Activated CD8-positive, alpha-beta memory T cell treated with anti-CD3 and anti-CD28 coated beads, Interleukin-2, amount 10 ng/mL, durations not matched to agents 7 days and 5 days (primary cell): Measurements from ENCODE around the gene DHCR7. TPM values are rescaled to one million over a fixed set of nuclear protein-coding genes. Genes with fewer than 3 reads are reported as not detected.

Experiments
- ATAC-seq: fragments of 150-1000 bp; cut with Tn5 transposase; one replicate; pipeline ENCODE4 v1.10.0; 2021; ENCODE audit warnings: moderate library complexity
- CTCF ChIA-PET: fragments of 350-600 bp; sonication (Branson Sonifier 250); formaldehyde crosslinking; loops from one replicate; lab custom pipeline; 2021; ENCODE audit warnings: antibody characterized with exemption; lab: Charles Lee
- DNase-seq: peaks from one replicate; pipeline ENCODE4 v3.0.0-alpha.2; 2020
- H3K27ac Mint-ChIP-seq: one replicate; pipeline ENCODE4 v1.8.0; 2021; ENCODE audit warnings: mild to moderate bottlenecking, mixed read lengths
- H3K27me3 Mint-ChIP-seq: one replicate; pipeline ENCODE4 v1.8.0; 2021; ENCODE audit warnings: mixed read lengths
- H3K36me3 Mint-ChIP-seq: one replicate; pipeline ENCODE4 v1.8.0; 2021; ENCODE audit warnings: mild to moderate bottlenecking, mixed read lengths
- H3K4me1 Mint-ChIP-seq: one replicate; pipeline ENCODE4 v1.8.0; 2021; ENCODE audit warnings: mixed read lengths
- H3K4me3 Mint-ChIP-seq: one replicate; pipeline ENCODE4 v1.8.0; 2021; ENCODE audit warnings: mild to moderate bottlenecking, moderate library complexity, mixed read lengths
- H3K9me3 Mint-ChIP-seq: one replicate; pipeline ENCODE4 v1.8.0; 2022; ENCODE audit warnings: low read depth, mixed read lengths
- total RNA-seq, 2 experiments: library from RNA; stranded (reverse); gene quantifications; one replicate each; pipeline ENCODE4 v1.2.3, GENCODE V29; 2021

The DHCR7 gene
- total RNA-seq, 2 experiments from 2014 or later: 54.7 to 90.5 TPM

GRCh38 chr11:71420455-71421241 lies 27.5 kb downstream of the DHCR7 start:
- Mint-ChIP-seq H3K4me1 (peaks cover 4% of the 10 kb centered on the region), H3K27me3 (no peaks in the 10 kb centered on the region), H3K9me3 (no peaks in the 10 kb centered on the region), H3K4me3 (no peak overlapping the region), H3K36me3 (no peaks in the 10 kb centered on the region), H3K27ac (no peak overlapping the region)
- CTCF ChIA-PET: no interaction called here
- DNase-seq (no peak), ATAC-seq (no peak)

DNA sequence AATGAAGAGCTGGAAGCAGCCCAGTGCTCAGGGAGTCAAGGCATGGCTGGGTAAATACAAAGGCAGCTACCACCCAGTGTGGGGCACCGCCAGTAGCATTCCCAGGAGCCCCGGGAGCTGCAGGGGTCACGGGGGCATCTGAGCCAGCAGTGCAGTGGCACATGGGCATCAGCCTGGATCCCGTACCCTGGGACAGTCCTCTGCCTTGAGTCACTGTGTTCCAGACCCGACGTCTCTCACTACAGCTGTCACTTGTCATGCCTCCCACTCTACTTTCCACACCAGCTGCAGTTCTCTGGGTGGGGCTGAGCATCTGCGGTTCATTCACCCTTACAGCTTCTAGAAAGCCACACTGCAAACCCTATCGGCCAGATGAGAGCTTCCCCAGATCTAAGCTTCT lies 29.6 kb downstream of the DHCR7 start:
- no peak for DNase-seq
- ATAC-seq: no peak
- CTCF ChIA-PET: no interaction called here
- no peaks in the 10 kb centered on the region for H3K36me3 Mint-ChIP-seq
- no peak overlapping the region for H3K27ac Mint-ChIP-seq
- H3K4me3 Mint-ChIP-seq: no peak overlapping the region
- H3K4me1 Mint-ChIP-seq: peaks cover 4% of the 10 kb centered on the region
- no peaks in the 10 kb centered on the region for H3K9me3 Mint-ChIP-seq
- no peaks in the 10 kb centered on the region for H3K27me3 Mint-ChIP-seq

- no peak overlapping the region for H3K4me3 Mint-ChIP-seq
- no peak overlapping the region for H3K27ac Mint-ChIP-seq
- DNase-seq (no peak), ATAC-seq (no peak)
- CTCF ChIA-PET: no interaction called here
- H3K27me3 Mint-ChIP-seq: no peaks in the 10 kb centered on the region
- no peaks in the 10 kb centered on the region for H3K36me3 Mint-ChIP-seq
- no peaks in the 10 kb centered on the region for H3K9me3 Mint-ChIP-seq
- peaks cover 4% of the 10 kb centered on the region for H3K4me1 Mint-ChIP-seq
Observed at GRCh38 chr11:71414645-71415044, 33.5 kb downstream of the DHCR7 start.

DNA sequence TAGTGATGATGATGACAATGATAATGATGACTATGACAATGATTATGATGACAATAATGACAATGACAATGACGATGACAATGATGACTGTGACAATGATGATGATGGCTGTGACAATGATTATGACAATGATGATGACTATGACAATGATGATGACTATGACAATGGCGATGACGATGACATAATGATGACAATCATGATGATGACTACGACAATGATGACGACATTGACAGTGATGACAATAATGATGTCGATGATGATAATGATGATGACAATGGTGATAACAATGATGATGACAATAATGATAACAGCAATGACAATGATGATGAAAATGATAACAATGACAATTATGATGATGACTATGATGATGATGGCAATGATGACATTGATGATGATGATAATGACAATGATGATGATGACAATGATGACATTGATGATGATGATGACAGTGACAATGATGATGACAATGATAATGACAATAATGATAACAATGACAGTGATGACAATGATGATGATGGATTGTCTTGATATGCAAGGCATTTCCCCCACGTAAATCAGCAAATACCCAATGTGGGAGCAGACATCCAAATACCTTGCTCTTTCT lies 37.7 kb downstream of the DHCR7 start:
- Mint-ChIP-seq H3K27me3 (no peaks in the 10 kb centered on the region), H3K36me3 (no peaks in the 10 kb centered on the region), H3K4me3 (no peak overlapping the region), H3K4me1 (no peaks in the 10 kb centered on the region), H3K27ac (no peak overlapping the region), H3K9me3 (no peaks in the 10 kb centered on the region)
- ATAC-seq: no peak
- DNase-seq: no peak
- CTCF ChIA-PET: no interaction called here

- no peaks in the 10 kb centered on the region for H3K36me3 Mint-ChIP-seq
- no peak for ATAC-seq
- DNase-seq: no peak
- H3K27me3 Mint-ChIP-seq: no peaks in the 10 kb centered on the region
- no peaks in the 10 kb centered on the region for H3K4me1 Mint-ChIP-seq
- no peak overlapping the region for H3K27ac Mint-ChIP-seq
- CTCF ChIA-PET: no interaction called here
- H3K4me3 Mint-ChIP-seq: no peak overlapping the region
- no peaks in the 10 kb centered on the region for H3K9me3 Mint-ChIP-seq
Observed at GRCh38 chr11:71408826-71409225, 39.4 kb downstream of the DHCR7 start.

GRCh38 chr11:71407356-71407755 lies 40.8 kb downstream of the DHCR7 start:
- Mint-ChIP-seq H3K27ac (no peak overlapping the region), H3K9me3 (peaks cover 3% of the 10 kb centered on the region), H3K27me3 (no peaks in the 10 kb centered on the region), H3K4me3 (no peak overlapping the region), H3K36me3 (no peaks in the 10 kb centered on the region), H3K4me1 (no peaks in the 10 kb centered on the region)
- DNase-seq: no peak
- ATAC-seq: no peak
- CTCF ChIA-PET: no interaction called here

DNA sequence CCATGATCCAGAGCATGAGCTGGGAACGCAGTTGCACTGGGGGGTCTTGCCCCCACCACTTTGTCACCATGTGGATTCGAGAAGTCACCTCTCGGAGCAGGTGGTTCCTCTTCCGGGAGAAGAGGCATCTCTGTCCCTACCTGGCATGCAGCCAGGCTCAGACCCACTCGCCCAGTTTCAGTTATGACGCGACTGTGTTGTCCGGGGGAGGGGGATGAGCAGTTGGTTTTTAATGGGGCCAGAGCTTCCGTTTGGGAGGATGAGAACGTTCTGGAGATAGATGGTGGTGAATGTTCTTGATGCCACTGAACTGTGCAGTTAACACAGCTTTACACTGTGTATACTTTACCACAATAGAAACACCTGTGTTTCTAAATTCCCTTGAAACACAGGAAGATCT lies 41.5 kb downstream of the DHCR7 start:
- Mint-ChIP-seq H3K9me3 (peaks cover 3% of the 10 kb centered on the region), H3K4me1 (no peaks in the 10 kb centered on the region), H3K4me3 (no peak overlapping the region), H3K36me3 (no peaks in the 10 kb centered on the region), H3K27ac (no peak overlapping the region), H3K27me3 (no peaks in the 10 kb centered on the region)
- DNase-seq (no peak), ATAC-seq (no peak)
- CTCF ChIA-PET: no interaction called here

DNA sequence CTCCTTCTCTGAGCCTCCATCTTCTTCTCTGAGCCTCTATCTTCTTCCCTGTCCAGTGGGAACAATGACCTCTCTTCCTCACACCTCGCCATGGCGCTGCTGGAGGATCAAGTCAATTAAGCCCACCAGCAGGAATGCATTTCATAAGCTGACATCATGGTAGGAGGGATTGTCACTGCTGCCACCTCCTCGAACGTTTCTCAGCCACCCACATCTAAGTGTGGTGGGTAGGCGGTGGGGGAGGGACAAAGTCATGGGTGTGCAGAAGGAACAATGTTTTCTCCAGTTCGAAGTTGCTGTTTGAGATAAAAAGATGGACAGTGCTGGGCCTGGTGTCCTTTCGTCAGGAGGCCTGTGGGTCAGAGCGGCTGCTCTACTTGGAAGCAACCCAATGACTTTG lies 44.0 kb downstream of the DHCR7 start:
- CTCF ChIA-PET: no interaction called here
- Mint-ChIP-seq H3K4me3 (no peak overlapping the region), H3K36me3 (no peaks in the 10 kb centered on the region), H3K27ac (no peak overlapping the region), H3K27me3 (no peaks in the 10 kb centered on the region), H3K4me1 (no peaks in the 10 kb centered on the region), H3K9me3 (peaks cover 3% of the 10 kb centered on the region)
- DNase-seq (no peak), ATAC-seq (no peak)

- Mint-ChIP-seq H3K27ac (no peak overlapping the region), H3K27me3 (no peaks in the 10 kb centered on the region), H3K4me1 (no peaks in the 10 kb centered on the region), H3K36me3 (no peaks in the 10 kb centered on the region), H3K4me3 (no peak overlapping the region), H3K9me3 (peaks cover 3% of the 10 kb centered on the region)
- CTCF ChIA-PET: no interaction called here
- ATAC-seq: no peak
- no peak for DNase-seq
Observed at GRCh38 chr11:71402878-71403277, 45.3 kb downstream of the DHCR7 start.

- Mint-ChIP-seq H3K4me1 (no peaks in the 10 kb centered on the region), H3K4me3 (no peak overlapping the region), H3K36me3 (no peaks in the 10 kb centered on the region), H3K27ac (no peak overlapping the region), H3K9me3 (peaks cover 3% of the 10 kb centered on the region), H3K27me3 (no peaks in the 10 kb centered on the region)
- no peak for DNase-seq
- CTCF ChIA-PET: no interaction called here
- ATAC-seq: no peak
Observed at GRCh38 chr11:71400216-71400615, 48.0 kb downstream of the DHCR7 start.

GRCh38 chr11:71399341-71399740 lies 48.9 kb downstream of the DHCR7 start:
- H3K27ac Mint-ChIP-seq: no peak overlapping the region
- no peak for ATAC-seq
- H3K4me1 Mint-ChIP-seq: no peaks in the 10 kb centered on the region
- no peak for DNase-seq
- H3K4me3 Mint-ChIP-seq: no peak overlapping the region
- no peaks in the 10 kb centered on the region for H3K27me3 Mint-ChIP-seq
- no peaks in the 10 kb centered on the region for H3K36me3 Mint-ChIP-seq
- CTCF ChIA-PET: no interaction called here
- H3K9me3 Mint-ChIP-seq: peaks cover 3% of the 10 kb centered on the region

GRCh38 chr11:71397961-71398360 lies 50.2 kb downstream of the DHCR7 start:
- DNase-seq (no peak), ATAC-seq (no peak)
- Mint-ChIP-seq H3K4me3 (no peak overlapping the region), H3K36me3 (no peaks in the 10 kb centered on the region), H3K27ac (no peak overlapping the region), H3K9me3 (peaks cover 1% of the 10 kb centered on the region), H3K4me1 (no peaks in the 10 kb centered on the region), H3K27me3 (no peaks in the 10 kb centered on the region)
- CTCF ChIA-PET: no interaction called here

GRCh38 chr11:71397331-71397860 lies 50.8 kb downstream of the DHCR7 start:
- Mint-ChIP-seq H3K36me3 (no peaks in the 10 kb centered on the region), H3K4me3 (no peak overlapping the region), H3K27me3 (no peaks in the 10 kb centered on the region), H3K27ac (no peak overlapping the region), H3K9me3 (no peaks in the 10 kb centered on the region), H3K4me1 (no peaks in the 10 kb centered on the region)
- CTCF ChIA-PET: no interaction called here
- DNase-seq: no peak
- ATAC-seq: no peak

- ATAC-seq: no peak
- CTCF ChIA-PET: no interaction called here
- no peaks in the 10 kb centered on the region for H3K9me3 Mint-ChIP-seq
- no peak overlapping the region for H3K4me3 Mint-ChIP-seq
- H3K27ac Mint-ChIP-seq: no peak overlapping the region
- DNase-seq: no peak
- H3K27me3 Mint-ChIP-seq: peaks cover 5% of the 10 kb centered on the region
- H3K36me3 Mint-ChIP-seq: no peaks in the 10 kb centered on the region
- no peaks in the 10 kb centered on the region for H3K4me1 Mint-ChIP-seq
Observed at GRCh38 chr11:71396548-71397123, 51.6 kb downstream of the DHCR7 start.
